NCI-H526 treated with DMSO at 0.1 percent for 48 hours (cell line): ENCODE measurements around the gene YPEL5.

ENCODE experiments used
- DNase-seq: peaks from one replicate; lab custom pipeline; 2025; lab: John Stamatoyannopoulos, UW

Gene YPEL5

DNA sequence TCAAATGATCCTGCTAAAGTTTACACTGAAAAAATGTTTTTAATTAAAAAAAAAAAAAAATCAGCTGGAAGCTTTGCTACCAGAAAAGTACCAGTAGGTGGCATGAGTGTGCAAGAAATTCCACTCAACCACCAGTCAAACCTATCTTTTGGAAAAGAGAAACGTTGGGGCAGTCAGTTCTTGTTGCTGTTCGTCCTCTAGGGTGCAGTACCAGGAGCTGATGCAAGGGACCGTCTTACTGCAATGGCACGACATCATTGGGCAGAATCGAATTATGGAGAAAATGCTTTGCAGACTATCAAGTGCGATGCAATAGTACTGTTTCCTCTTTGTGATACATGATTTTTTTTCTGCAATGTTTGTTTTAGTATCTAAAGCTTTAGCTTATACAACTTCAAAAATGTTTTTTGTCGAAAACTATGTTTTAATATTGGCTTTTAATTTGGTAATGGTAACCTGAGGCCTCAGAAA, 18.3 kb downstream of the YPEL5 start:
- peak; percentile 89 for DNase-seq

- DNase-seq = no peak
Measured at GRCh38 chr2:30165617-30166016, 18.8 kb downstream of the YPEL5 start.

DNA sequence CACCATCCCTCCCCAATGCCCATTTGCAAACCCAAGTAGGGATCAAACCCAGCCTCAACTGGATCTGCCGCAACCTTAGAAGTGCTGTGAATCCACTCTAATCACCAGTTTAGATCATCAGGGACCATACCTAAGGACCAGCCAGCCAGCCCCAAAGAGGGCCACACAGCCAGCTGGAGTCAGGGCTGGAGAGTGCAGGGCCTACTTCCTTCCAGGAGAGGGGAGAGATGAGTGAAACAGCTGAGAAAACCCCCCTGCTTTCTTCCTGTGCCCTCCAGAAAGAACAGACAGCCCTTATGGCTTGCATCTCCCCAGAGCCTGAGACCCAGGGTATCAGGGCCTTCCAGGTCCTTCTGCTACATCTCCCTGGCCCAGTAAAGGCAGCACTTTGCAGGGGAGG, 25.8 kb downstream of the YPEL5 start:
- no peak for DNase-seq

GRCh38 chr2:30177440-30177839, 30.6 kb downstream of the YPEL5 start:
- no peak for DNase-seq

DNA sequence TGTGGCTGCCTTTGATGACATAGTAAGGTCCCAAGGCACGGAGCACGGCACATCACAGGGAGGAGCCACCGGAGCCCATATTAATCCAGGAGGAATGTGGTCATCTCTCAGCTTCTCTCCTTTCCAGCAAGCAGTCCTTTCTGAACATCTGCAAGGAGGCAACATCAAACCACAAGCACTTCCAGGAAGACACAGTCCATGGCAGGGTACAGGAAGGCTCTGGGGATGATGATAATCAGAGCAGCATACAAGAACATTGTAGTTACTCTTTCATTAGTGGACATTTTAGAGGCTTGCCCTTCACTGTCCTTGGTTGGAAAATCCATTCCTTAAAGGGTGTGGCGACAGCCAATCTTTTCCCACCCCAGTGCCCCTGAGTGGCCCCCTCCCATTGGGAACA, 31.1 kb downstream of the YPEL5 start:
- DNase-seq = no peak

DNA sequence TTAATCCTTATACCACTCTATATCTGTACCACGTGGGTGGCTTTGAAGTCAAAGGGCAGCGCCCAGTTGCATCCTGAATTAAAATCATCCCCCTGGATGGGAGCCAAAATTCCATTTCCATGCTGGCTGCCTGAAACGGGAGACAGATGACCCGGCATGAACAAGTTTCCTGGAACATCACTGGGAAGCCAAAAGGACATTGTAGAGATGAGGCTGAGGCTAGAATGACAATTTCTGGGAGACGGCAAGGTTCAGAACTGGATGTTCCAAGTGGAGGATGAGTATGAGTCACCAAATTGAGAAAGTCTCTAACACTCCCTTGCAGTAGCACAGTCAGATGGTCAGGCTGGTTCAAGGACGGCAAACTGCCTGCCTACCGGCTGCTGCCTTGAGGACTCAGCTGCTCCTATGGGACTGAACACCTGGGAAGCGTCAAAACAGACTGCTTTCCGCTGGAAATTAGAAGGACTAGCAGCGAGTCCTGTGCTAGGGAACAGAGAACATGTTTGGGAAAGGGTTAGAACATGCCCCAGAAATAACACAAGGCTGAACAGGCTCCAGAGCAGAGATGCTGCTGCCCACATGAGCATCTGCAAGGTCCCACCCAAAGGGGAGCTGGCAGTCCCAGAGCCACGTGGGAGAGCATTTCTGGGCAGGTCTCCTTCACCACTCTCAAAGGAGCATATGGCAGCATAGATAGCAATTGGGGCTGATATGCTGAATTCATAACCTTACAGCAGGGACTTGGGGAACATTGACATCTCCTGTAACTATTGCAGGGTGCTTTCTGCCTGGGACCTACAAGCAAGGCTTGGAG, 32.0 kb downstream of the YPEL5 start:
- no peak for DNase-seq

GRCh38 chr2:30179536-30179935, 32.7 kb downstream of the YPEL5 start:
- DNase-seq = no peak

DNA sequence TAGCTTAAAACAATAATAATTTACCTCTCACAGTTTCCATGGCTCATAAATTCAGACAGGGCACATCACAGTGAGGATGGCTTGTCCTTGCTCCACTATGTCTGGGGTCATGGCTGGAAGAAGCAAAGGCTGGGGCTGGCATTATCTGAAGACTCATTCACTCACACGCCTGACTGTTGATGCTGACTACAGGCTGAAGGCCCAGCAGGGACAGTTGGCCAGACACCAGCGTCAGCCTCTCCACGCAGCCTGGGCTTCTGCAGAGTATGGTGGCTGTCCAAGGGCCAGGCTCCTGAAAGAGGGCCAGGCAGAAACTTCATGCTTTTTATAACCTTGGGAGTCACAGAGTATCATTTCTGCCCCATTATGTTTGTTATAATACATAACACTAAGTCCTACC, 33.4 kb downstream of the YPEL5 start:
- DNase-seq = no peak

DNA sequence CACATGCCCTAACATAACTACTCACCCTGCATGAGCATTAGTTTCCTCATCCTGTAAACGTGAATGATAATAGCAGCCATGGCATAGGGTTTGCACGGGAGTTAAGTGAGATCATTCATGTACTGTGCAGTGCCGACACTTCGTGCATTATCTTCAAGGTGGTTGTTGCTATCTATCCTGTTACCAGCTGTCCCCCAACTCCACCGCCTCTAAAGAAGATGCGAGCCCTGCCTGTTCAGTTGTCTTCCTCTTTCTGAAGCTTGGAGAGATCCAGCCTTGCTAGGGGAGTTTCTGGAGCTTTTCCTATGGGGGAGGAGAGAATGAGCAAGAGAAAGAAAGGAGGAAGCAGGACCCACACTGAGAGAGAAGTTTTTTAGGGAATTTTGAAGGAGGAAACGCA, 34.4 kb downstream of the YPEL5 start:
- DNase-seq = no peak

GRCh38 chr2:30184035-30184434, 37.2 kb downstream of the YPEL5 start:
- DNase-seq = no peak

DNA sequence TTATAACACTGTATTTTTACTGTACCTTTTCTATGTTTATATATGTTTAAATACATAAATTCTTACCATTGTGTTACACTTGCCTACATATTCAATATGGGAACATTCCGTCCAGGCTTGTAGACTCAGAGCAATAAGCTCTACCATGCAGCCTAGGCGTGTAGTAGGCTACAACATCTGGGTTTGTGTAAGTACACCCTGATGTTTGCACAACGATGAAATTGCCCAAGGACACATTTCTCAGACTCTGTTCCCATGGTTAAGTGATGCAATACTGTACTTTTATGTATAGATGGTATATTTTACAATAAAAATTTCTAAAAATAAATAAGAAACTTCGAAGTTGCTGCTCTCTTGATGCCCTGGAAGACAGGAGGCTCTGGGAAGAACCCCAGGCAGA, 38.4 kb downstream of the YPEL5 start:
- DNase-seq = no peak

DNA sequence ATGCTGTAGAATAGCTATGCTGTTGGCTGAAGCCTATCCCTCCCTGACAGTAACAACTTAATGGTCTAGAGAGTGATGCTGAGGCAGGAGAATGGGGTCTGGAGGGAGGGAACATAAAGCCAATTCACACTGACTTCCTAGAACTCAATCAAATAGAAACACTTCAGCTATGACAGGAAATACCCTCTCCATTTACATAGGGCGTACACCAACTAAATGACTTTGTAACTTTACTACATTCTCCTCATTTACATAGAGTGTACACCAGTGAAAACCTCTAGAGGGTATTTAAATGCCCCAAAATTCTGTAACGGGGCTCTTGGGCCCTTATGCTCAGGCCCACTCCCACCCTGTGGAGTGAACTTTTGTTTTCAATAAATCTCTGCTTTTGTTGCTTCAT, 41.5 kb downstream of the YPEL5 start:
- DNase-seq = no peak

- no peak for DNase-seq
Measured at GRCh38 chr2:30190637-30191036, 43.8 kb downstream of the YPEL5 start.

DNA sequence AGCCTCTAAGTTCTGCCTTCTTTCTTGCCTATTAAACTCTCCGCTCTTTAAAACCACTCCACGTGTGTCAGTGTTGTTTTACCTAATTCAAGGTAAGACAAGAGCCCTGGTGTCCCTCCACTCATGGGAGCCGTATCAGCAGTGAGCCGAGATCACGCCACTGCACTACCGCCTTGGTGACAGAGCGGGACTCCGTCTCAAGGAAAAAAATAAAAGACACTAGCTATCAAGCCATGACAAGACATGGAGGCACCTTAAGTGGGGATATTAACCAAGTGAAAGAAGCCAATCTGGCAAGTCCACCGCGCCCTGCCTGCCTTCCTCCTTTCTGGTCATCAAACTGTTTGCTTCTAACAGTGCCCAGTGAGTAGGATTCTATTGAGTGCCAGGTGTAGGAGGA, 44.3 kb downstream of the YPEL5 start:
- DNase-seq = no peak

GRCh38 chr2:30191819-30192271, 45.0 kb downstream of the YPEL5 start:
- DNase-seq = no peak

DNA sequence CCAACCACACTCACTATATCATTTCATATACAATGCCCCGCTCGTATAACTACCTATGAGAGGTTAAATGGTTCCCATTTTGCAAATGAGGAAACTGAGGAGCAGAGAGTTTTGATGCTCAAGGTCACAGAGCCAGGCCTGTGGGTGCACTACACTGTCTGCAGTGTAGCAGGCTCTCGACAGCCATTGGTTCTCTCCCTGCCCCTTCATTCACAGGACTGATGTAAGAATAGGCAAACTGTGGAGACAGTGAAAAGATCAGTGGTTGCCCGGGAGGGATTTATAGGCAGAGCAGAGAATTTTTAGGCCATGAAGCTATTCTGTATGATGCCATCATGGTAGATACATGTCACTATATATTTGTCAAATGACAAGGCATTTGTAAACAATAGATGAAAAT, 45.5 kb downstream of the YPEL5 start:
- no peak for DNase-seq

- no peak for DNase-seq
Measured at GRCh38 chr2:30193104-30193681, 46.4 kb downstream of the YPEL5 start.

- no peak for DNase-seq
Measured at GRCh38 chr2:30194421-30194820, 47.6 kb downstream of the YPEL5 start.

GRCh38 chr2:30195016-30195415, 48.2 kb downstream of the YPEL5 start:
- no peak for DNase-seq

DNA sequence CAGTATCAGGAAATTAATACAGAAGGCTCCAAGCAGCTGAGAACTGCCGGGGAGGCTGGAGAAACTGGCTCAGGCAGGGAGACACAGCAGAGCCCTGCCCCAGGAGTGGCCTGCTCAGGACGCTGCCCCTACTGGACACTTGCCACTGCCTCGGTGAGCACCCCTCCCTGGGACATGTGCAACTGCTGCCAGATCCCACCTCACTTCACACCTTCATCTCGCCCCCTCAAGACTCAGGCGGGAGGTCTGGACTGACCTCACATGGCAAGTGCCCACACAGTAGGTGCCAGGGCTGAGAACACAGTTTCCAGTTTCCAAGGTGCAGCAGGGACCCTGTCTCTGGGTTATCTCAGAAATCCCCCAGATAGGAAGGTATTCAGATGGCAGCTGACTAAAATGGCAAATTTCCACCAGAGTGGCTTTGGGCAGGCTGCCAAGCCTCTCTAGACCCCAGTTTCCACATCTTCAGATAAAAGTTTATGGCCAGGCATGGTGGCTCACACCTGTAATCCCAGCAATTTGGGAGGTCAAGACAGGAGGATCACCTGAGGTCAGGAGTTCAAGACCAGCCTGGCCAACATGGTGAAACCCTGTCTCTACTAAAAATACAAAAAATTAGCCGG, 50.9 kb downstream of the YPEL5 start:
- DNase-seq = no peak

GRCh38 chr2:30201990-30202389, 55.2 kb downstream of the YPEL5 start:
- no peak for DNase-seq

DNA sequence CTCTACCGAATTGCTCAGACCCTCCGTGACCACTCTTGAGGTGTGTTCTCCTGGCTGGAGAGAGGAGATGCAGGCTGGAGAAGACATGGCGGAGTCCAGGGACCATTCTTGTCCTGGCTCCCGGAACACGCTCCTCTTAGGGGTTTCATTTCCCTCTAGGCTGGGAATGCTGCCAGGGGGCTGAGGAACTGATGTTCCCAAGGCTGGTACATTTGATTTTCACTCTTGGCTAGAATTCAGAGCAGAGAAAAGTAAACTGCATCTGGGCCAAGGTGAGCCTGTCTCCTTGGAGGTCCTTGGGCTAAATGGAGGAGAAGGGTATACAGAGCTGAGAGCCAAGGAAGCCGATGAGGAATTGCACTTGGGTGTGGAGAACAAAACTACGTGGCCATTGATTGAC, 56.3 kb downstream of the YPEL5 start:
- no peak for DNase-seq

DNA sequence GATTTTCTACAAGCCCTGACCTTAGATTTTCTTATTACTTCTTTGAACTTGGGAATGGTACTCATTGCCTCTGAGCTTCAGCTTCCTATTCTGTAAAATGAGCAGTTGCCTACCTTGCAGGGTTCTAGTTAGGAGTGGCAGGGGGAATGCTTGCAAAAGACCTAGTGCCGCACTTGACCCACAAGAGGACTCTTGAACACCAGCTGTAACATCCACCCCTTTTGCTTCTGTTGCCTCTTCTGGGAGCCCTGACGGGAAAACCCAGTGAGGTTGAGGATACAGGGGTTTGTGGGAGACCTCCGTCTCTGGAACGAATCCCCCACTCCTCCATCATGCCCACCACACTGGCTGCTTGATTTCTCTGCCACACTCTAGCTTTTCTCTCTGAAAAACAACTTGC, 57.5 kb downstream of the YPEL5 start:
- DNase-seq = no peak
